ENCODE data around the gene HTR7.

Gene HTR7

GRCh38 chr10:90732581-90732980 is 125.3 kb downstream of the HTR7 start:
- no peak for DNase-seq

GRCh38 chr10:90723416-90724068 is 134.3 kb downstream of the HTR7 start:
- no peak for DNase-seq

- DNase-seq, result no peak
Measured at GRCh38 chr10:90722832-90723231, 135.0 kb downstream of the HTR7 start.

GRCh38 chr10:90718182-90718581 is 139.7 kb downstream of the HTR7 start:
- DNase-seq, result peak; percentile 18

GRCh38 chr10:90712529-90712928 is 145.3 kb downstream of the HTR7 start:
- DNase-seq, result no peak

GRCh38 chr10:90709727-90710126 is 148.1 kb downstream of the HTR7 start:
- DNase-seq, result no peak

- DNase-seq, result no peak
Measured at GRCh38 chr10:90707657-90708056, 150.2 kb downstream of the HTR7 start.

GRCh38 chr10:90701428-90701827 is 156.4 kb downstream of the HTR7 start:
- DNase-seq, result no peak

- DNase-seq, result no peak
Measured at GRCh38 chr10:90695915-90696676, 161.7 kb downstream of the HTR7 start.

Data from fibroblast of upper back skin (primary cell).